Kidney glomerular epithelial cell (primary cell): Measurements from ENCODE around the gene GXYLT2.

Experiments used
- DNase-seq: peaks from one replicate; lab custom pipeline; 2025; lab: John Stamatoyannopoulos, UW

GXYLT2 gene

GRCh38 chr3:73018790-73019441, 131.1 kb downstream of the GXYLT2 start:
- no peak for DNase-seq

- no peak for DNase-seq
These were observed 133.5 kb downstream of the GXYLT2 start for GRCh38 chr3:73021301-73021835.

GRCh38 chr3:73024836-73025235, 137.0 kb downstream of the GXYLT2 start:
- no peak for DNase-seq

- no peak for DNase-seq
These were observed 138.4 kb downstream of the GXYLT2 start for GRCh38 chr3:73026111-73026759.
